HG02798 (cell line): ENCODE measurements around the gene DZANK1.
"Not testable (repeated sequence)": the region's sequence is repeated elsewhere in the genome, so short reads cannot be mapped to it uniquely, and the experiment has no call there.

Source experiments
- ATAC-seq: cut with Tn5 transposase; IDR thresholded peaks from one replicate; pipeline ENCODE4 v1.9.1; 2021; ENCODE audit warnings: mild to moderate bottlenecking; ENCODE audit not compliant: unreplicated experiment, poor library complexity

DZANK1 gene

GRCh38 chr20:18443886-18444285 is 22.9 kb downstream of the DZANK1 start:
- ATAC-seq = no peak

GRCh38 chr20:18440403-18440802 is 26.4 kb downstream of the DZANK1 start:
- ATAC-seq = no peak

- no peak for ATAC-seq
These were observed 30.0 kb downstream of the DZANK1 start for GRCh38 chr20:18436847-18437246.

- ATAC-seq = no peak
These were observed 35.6 kb downstream of the DZANK1 start for GRCh38 chr20:18431206-18431605.

- ATAC-seq = no peak
These were observed 36.5 kb downstream of the DZANK1 start for GRCh38 chr20:18430172-18430826.

GRCh38 chr20:18428490-18429173 is 38.2 kb downstream of the DZANK1 start:
- ATAC-seq = no peak

- ATAC-seq = no peak
These were observed 39.6 kb downstream of the DZANK1 start for GRCh38 chr20:18427214-18427613.

GRCh38 chr20:18421608-18422007 is 45.2 kb downstream of the DZANK1 start:
- no peak for ATAC-seq

- no peak for ATAC-seq
These were observed 50.3 kb downstream of the DZANK1 start for GRCh38 chr20:18416486-18416885.

GRCh38 chr20:18414140-18414539 is 52.7 kb downstream of the DZANK1 start:
- ATAC-seq = no peak

- ATAC-seq = peak; percentile 47
These were observed 54.5 kb downstream of the DZANK1 start for GRCh38 chr20:18412221-18412901.

- no peak for ATAC-seq
These were observed 61.0 kb downstream of the DZANK1 start for GRCh38 chr20:18405826-18406225.

GRCh38 chr20:18404172-18404571 is 62.7 kb downstream of the DZANK1 start:
- ATAC-seq = no peak

- no peak for ATAC-seq
These were observed 63.6 kb downstream of the DZANK1 start for GRCh38 chr20:18403269-18403668.

GRCh38 chr20:18401305-18401704 is 65.5 kb downstream of the DZANK1 start:
- no peak for ATAC-seq

- no peak for ATAC-seq
These were observed 66.4 kb downstream of the DZANK1 start for GRCh38 chr20:18400460-18400859.

- not testable (repeated sequence) for ATAC-seq
These were observed 68.1 kb downstream of the DZANK1 start for GRCh38 chr20:18398713-18399112.

- no peak for ATAC-seq
These were observed 69.8 kb downstream of the DZANK1 start for GRCh38 chr20:18397030-18397429.

- no peak for ATAC-seq
These were observed 71.3 kb downstream of the DZANK1 start for GRCh38 chr20:18395544-18395943.

- ATAC-seq = no peak
These were observed 72.5 kb downstream of the DZANK1 start for GRCh38 chr20:18394363-18394762.

GRCh38 chr20:18391686-18392085 is 75.1 kb downstream of the DZANK1 start:
- ATAC-seq = no peak
